ENCODE results near the gene HRH4. TPM values are rescaled to one million over a fixed set of nuclear protein-coding genes. Genes with fewer than 3 reads are reported as not detected.

Gene HRH4
- total RNA-seq, 1 donor = under 0.01 TPM

- no peak for TF ChIP-seq CTCF (IDR thresholded peaks at IDR 0.05; ENCODE audit: extremely low read depth, low read depth, low read length)
- Histone ChIP-seq H3K27ac (ENCODE audit: low read depth, low read length) (no peak overlapping the region), H3K4me3 (ENCODE audit: insufficient read depth, low read length) (no peak overlapping the region), H4K20me1 (ENCODE audit: insufficient read depth, low read length) (no peaks in the 10 kb centered on the region), H3K4me2 (ENCODE audit: insufficient read depth, low read length) (no peak overlapping the region), H3K36me3 (ENCODE audit: insufficient read depth, low read length) (no peaks in the 10 kb centered on the region), H2AFZ (ENCODE audit: low read length) (no peak overlapping the region), H3K27me3 (ENCODE audit: insufficient read depth, low read length) (no peaks in the 10 kb centered on the region), H3K79me2 (ENCODE audit: insufficient read depth, low read length) (no peaks in the 10 kb centered on the region), H3K9me3 (ENCODE audit: low read depth, low read length) (no peaks in the 10 kb centered on the region), H3K4me1 (ENCODE audit: insufficient read depth, low read length) (no peaks in the 10 kb centered on the region)
- no peak for DNase-seq (ENCODE audit: insufficient read length, low spot score, missing footprints)
Observed at GRCh38 chr18:24518596-24518995, 58.2 kb downstream of the HRH4 start.

Small RNA genes lying within 50 kb of the gene (small RNA-seq; reads per million reads assigned to genes)
- not detected for gene RF00019

Other genes starting within 250 kb of the HRH4 start
- gene OSBPL1A, start 62.8 kb upstream of the HRH4 start, total RNA-seq = 51.8 and 53.3 TPM in 2 replicates
- gene IMPACT, start 34.0 kb upstream of the HRH4 start, total RNA-seq = 32.4 and 34.7 TPM in 2 replicates

All from osteoblast (primary cell).